ENCODE measurements around the gene USH2A. TPM values are rescaled to one million over a fixed set of nuclear protein-coding genes. Genes with fewer than 3 reads are reported as not detected.

USH2A gene
- polyA plus RNA-seq, 3 donors: not detected

- no peak overlapping the region for H3K4me3 Mint-ChIP-seq
- H3K79me2 ChIP-seq (ENCODE audit: insufficient read depth, low read length): no peaks in the 10 kb centered on the region
- H3K4me1 Mint-ChIP-seq: no peaks in the 10 kb centered on the region
- no peak overlapping the region for H3K27ac ChIP-seq (ENCODE audit: low read depth in 1 of 2, low read length in 2 of 2)
- intact Hi-C loops (cut with micrococcal nuclease): no loop called here
- no peak overlapping the region for H3K9ac ChIP-seq (ENCODE audit: insufficient read depth, low read length, poor library complexity, severe bottlenecking)
- no peak overlapping the region for H3K4me3 ChIP-seq (replicated peaks in 1 of 3; ENCODE audit: low read depth in 2 of 3, low read length in 3 of 3)
- no peaks in the 10 kb centered on the region for H3K4me1 ChIP-seq (ENCODE audit: control insufficient read depth in 1 of 2, insufficient read depth in 2 of 2, low read length in 2 of 2)
- no peak for DNase-seq
- no peak overlapping the region for H3K27ac Mint-ChIP-seq
- no peak overlapping the region for H2AFZ ChIP-seq (ENCODE audit: insufficient read depth, low read depth, low read length, poor library complexity, severe bottlenecking)
- no peaks in the 10 kb centered on the region for H3K9me3 ChIP-seq (replicated peaks in 1 of 2; ENCODE audit: control insufficient read depth in 1 of 2, insufficient read depth in 1 of 2, low read length in 2 of 2)
- H3K36me3 Mint-ChIP-seq: no peaks in the 10 kb centered on the region
- TF ChIP-seq CTCF (IDR thresholded peaks at IDR 0.05): no peak
- H3K27me3 ChIP-seq (ENCODE audit: control insufficient read depth in 2 of 2, insufficient read depth in 2 of 2, low read length in 2 of 2): no peaks in the 10 kb centered on the region
- peaks cover 0 to under 1% (median 0%) of the 10 kb centered on the region in 3 donors for H3K27me3 Mint-ChIP-seq (ENCODE audit: low read depth in 3 of 3)
- peaks cover 0 to 2% (median 0%) of the 10 kb centered on the region in 7 donors for H3K9me3 Mint-ChIP-seq
- H3K36me3 ChIP-seq (replicated peaks in 1 of 2; ENCODE audit: control insufficient read depth in 1 of 2, insufficient read depth in 2 of 2, low read length in 2 of 2): no peaks in the 10 kb centered on the region
- no peaks in the 10 kb centered on the region for H4K20me1 ChIP-seq (ENCODE audit: insufficient read depth, low read length)
- no peak overlapping the region for H3K4me2 ChIP-seq (replicated peaks; ENCODE audit: extremely low read depth, low read length, poor library complexity, severe bottlenecking)
Observed at GRCh38 chr1:216215169-216215568, 208.1 kb downstream of the USH2A start.

- H3K4me1 Mint-ChIP-seq: no peaks in the 10 kb centered on the region
- Histone ChIP-seq H3K27ac (ENCODE audit: low read depth in 1 of 2, low read length in 2 of 2) (no peak overlapping the region), H3K9ac (ENCODE audit: insufficient read depth, low read length, poor library complexity, severe bottlenecking) (no peak overlapping the region), H2AFZ (ENCODE audit: insufficient read depth, low read depth, low read length, poor library complexity, severe bottlenecking) (no peak overlapping the region), H3K4me2 (replicated peaks; ENCODE audit: extremely low read depth, low read length, poor library complexity, severe bottlenecking) (no peak overlapping the region), H3K4me1 (ENCODE audit: control insufficient read depth in 1 of 2, insufficient read depth in 2 of 2, low read length in 2 of 2) (no peaks in the 10 kb centered on the region), H3K36me3 (replicated peaks in 1 of 2; ENCODE audit: control insufficient read depth in 1 of 2, insufficient read depth in 2 of 2, low read length in 2 of 2) (no peaks in the 10 kb centered on the region), H3K9me3 (replicated peaks in 1 of 2; ENCODE audit: control insufficient read depth in 1 of 2, insufficient read depth in 1 of 2, low read length in 2 of 2) (no peaks in the 10 kb centered on the region), H3K4me3 (replicated peaks in 1 of 3; ENCODE audit: low read depth in 2 of 3, low read length in 3 of 3) (no peak overlapping the region), H3K79me2 (ENCODE audit: insufficient read depth, low read length) (no peaks in the 10 kb centered on the region), H4K20me1 (ENCODE audit: insufficient read depth, low read length) (no peaks in the 10 kb centered on the region), H3K27me3 (ENCODE audit: control insufficient read depth in 2 of 2, insufficient read depth in 2 of 2, low read length in 2 of 2) (no peaks in the 10 kb centered on the region)
- intact Hi-C loops (cut with micrococcal nuclease): no loop called here
- no peaks in the 10 kb centered on the region for H3K36me3 Mint-ChIP-seq
- no peaks in the 10 kb centered on the region for H3K27me3 Mint-ChIP-seq (ENCODE audit: low read depth in 3 of 3)
- peaks cover 0 to 2% (median 0%) of the 10 kb centered on the region in 7 donors for H3K9me3 Mint-ChIP-seq
- no CpG with 5 or more reads among the region's 1 CpG for WGBS (ENCODE audit: insufficient coverage)
- H3K4me3 Mint-ChIP-seq: no peak overlapping the region
- no peak for TF ChIP-seq CTCF (IDR thresholded peaks at IDR 0.05)
- no peak for DNase-seq
- H3K27ac Mint-ChIP-seq: no peak overlapping the region
Observed at GRCh38 chr1:216212826-216213225, 210.4 kb downstream of the USH2A start.
